ENCODE data around the gene PAGR1.
A peak's percentile ranks its signal among the peaks of the same experiment; 100 is the strongest.
"Not testable (repeated sequence)": the region's sequence is repeated elsewhere in the genome, so short reads cannot be mapped to it uniquely, and the experiment has no call there.

PAGR1 gene

GRCh38 chr16:29815793-29816693, at the start of gene PAGR1:
TSS of gene PAGR1 (plus strand) at chr16:29816152. CDS start at chr16:29816526, 374 bp downstream.
- peak within 1 kb of the TSS; percentile 59 to 98 (median 91) for H3K27ac ChIP-seq

DNA sequence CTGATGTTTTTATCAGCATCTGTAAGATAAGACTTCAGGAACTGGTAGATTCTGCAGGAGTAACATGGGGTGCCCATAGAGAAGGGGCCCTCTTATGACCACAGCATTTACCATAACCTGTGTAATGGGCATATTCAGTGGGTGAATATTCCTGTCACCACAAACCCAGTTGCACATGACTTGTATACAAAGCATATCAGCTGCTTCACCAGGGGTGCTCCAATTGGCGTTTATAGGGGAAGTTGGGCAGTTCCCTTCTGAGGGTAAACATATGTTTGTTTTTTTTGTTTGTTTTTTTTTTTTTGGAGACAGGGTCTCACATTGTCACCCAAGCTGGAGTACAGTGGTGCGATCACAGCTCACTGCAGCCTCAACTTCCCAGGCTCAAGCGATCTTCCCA, 49.4 kb upstream of the PAGR1 start:
- H3K27ac ChIP-seq, result no peak overlapping the region
- H3K4me3 ChIP-seq, result no peak overlapping the region

More at GRCh38 chr16:29815793-29816693, at the start of gene PAGR1:
- H3K4me3 ChIP-seq, result peak within 1 kb of the TSS; percentile 48 to 85 (median 66)

- Histone ChIP-seq H3K27ac (no peak overlapping the region), H3K4me3 (no peak overlapping the region)
Measured at GRCh38 chr16:29767062-29767461, 48.9 kb upstream of the PAGR1 start.

GRCh38 chr16:29769507-29769906, 46.4 kb upstream of the PAGR1 start:
- H3K27ac ChIP-seq, result no peak overlapping the region

DNA sequence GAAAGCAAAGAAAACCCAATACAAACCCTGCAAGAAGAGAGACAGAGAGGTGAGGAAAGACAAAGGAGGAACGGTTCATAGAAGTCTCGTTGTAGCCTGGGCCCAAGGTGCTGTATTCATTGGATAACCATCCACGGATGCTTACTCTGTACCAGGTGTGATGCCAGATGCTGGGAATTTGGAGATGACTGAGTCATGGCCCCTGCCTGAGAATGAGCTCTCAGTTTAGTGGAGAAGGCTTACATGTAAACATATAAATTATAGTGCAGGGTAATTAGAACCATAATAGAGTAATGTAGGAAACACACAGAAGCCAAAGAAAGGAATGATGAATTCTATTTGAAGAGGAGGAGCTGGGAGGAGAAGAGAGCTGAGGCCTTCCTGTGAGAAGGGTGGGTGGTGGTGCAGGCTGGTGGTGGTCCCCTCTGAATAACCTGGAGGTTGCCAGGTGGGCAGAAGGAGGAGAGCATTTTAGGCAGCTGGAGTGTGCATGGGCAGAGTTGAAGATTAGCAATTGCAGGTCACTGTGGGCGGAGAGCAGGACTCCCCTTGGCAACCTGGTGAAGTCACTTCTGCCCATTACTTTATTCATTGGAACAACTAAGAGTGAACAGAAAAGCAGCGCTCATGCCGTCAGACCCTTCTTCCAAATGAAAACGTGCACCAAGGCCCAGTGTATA, 45.6 kb upstream of the PAGR1 start:
- Histone ChIP-seq H3K4me3 (no peak overlapping the region), H3K27ac (no peak overlapping the region)

More at GRCh38 chr16:29769507-29769906, 46.4 kb upstream of the PAGR1 start:
- no peak overlapping the region for H3K4me3 ChIP-seq

DNA sequence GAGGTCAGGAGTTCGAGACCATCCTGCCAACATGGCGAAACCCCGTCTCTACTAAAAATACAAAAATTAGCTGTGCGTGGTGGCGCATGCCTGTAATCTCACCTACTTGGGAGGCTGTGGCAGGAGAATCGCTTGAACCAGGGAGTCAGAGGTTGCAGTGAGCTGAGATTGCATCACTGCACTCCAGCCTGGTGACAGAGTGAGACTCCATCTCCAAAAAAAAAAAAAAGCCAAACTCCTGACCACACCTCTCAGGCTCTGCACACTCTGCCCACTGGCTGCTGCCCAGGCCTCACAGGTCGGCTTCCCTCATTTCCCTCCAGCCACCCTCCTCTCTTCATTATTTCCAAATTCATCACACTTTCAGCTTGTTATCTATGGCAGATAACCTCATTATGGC, 43.6 kb upstream of the PAGR1 start:
- not testable (repeated sequence) for H3K27ac ChIP-seq, H3K4me3 ChIP-seq

GRCh38 chr16:29774730-29775129, 41.2 kb upstream of the PAGR1 start:
- Histone ChIP-seq H3K4me3 (no peak overlapping the region), H3K27ac (no peak overlapping the region)

DNA sequence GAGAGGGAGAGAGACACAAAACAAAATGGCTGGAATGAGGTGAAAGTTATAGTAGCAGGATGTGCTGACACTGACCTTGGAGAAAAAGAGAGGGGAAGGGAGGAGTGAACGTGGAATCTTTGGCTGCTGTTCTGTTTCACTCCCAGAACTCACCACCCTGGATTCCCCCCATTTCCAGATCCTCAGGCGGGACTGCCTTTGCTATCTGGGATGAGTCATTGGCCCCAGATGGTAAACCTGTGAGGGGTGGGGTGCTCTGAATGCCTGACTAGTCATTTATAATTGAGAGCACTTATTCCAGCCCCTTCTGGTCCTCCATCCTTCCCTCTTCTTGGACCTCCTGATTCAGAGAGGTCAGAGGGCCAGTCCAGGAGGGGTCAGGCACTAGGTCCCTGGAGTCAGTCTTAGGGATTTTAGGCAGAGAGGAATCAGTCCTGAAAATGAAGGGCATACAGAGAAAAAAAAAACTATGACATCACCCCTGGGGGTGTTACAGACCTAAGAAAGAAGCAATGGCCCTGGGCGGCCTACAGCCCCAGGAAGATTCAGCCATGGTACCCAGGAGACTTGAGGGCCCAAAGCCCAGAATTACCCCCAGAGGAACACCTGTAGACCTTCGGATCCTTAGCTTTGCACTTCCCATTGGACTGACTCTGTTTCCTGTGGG, 40.1 kb upstream of the PAGR1 start:
- Histone ChIP-seq H3K27ac (no peak overlapping the region), H3K4me3 (no peak overlapping the region)

GRCh38 chr16:29777576-29778350, 38.2 kb upstream of the PAGR1 start, which contains the start of gene ZG16:
TSS of gene ZG16 (plus strand) at chr16:29778256. CDS start at chr16:29779267, 1,011 bp downstream.
- Histone ChIP-seq H3K4me3 (no peak within 1 kb of the TSS), H3K27ac (no peak within 1 kb of the TSS)

DNA sequence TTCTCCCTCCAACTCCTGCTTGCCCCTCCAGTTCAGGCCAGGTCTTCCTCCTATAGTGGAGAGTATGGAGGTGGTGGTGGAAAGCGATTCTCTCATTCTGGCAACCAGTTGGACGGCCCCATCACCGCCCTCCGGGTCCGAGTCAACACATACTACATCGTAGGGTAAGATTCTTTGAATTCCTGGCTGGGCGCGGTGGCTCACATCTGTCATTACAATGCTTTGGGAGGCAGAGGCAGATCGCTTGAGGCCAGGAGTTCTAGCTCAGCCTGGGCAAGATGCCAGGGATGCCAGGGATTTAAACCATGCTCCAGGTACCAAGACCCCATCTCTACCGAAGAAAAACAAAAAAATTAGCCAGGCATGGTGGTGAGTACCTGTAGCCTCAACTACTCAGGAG, 36.5 kb upstream of the PAGR1 start:
- H3K27ac ChIP-seq, result no peak overlapping the region
- no peak overlapping the region for H3K4me3 ChIP-seq

- H3K27ac ChIP-seq, H3K4me3 ChIP-seq: not testable (repeated sequence)
Measured at GRCh38 chr16:29783094-29783953, 32.6 kb upstream of the PAGR1 start.

- no peak overlapping the region for H3K4me3 ChIP-seq
Measured at GRCh38 chr16:29784157-29784556, 31.8 kb upstream of the PAGR1 start.

DNA sequence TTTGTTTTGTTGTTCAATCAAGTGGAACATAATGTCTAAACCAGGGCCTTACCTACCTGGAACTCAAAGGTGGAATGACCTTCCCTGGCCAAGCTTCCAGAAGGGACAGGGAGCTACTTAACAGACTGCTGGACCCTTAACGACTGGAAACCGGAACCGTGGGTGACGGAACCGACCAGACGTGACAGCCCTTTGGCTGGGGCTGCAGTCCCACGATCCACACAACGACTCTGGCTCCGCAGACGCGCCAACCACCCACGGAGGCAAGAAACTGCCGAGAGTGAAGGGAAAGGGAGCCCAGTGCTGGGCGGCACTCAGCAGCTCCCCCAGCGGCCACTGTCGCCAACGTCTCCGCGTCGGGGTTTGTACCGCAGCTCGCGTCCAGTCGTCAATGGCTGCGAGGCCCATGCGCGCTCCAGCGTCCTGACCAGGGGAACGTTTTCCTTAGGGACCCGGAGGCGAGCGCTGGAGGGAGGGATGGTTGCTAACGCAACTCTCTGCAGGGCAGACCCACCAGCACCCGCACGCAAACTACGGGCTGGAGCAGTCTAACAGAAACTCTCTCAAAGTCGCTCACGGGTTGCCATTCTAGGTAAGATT, 31.0 kb upstream of the PAGR1 start:
- Histone ChIP-seq H3K4me3 (peak overlapping the region in 3 of 7 experiments; percentile 6 to 16 (median 7)), H3K27ac (peak overlapping the region in 4 of 21 experiments; percentile 19 to 58 (median 38))

More at GRCh38 chr16:29784157-29784556, 31.8 kb upstream of the PAGR1 start:
- no peak overlapping the region for H3K27ac ChIP-seq

- not testable (repeated sequence) for H3K27ac ChIP-seq, H3K4me3 ChIP-seq
Measured at GRCh38 chr16:29787155-29787554, 28.8 kb upstream of the PAGR1 start.

DNA sequence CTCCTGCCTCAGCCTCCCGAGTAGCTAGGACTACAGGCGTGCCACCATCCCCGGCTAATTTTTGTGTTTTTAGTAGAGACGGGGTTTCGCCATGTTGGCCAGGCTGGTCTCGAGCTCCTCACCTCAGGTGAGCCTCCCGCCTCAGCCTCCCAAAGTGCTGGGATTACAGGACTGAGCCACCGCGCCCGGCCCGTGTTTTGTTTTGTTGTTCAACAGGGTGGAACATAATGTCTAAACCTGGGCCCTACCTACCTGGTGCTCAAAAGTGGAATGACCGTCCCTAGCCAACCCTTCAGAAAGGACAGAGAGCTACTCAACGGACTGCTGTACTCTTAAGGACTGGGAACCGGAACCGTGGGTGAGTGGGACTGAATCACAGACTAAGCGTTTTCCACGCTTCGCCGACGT, 26.2 kb upstream of the PAGR1 start:
- peak overlapping the region; percentile 23 to 99 (median 89) for H3K27ac ChIP-seq
- H3K4me3 ChIP-seq, result peak overlapping the region; percentile 69 to 89 (median 82)

- Histone ChIP-seq H3K4me3 (peak within 1 kb of the TSS; percentile 69 to 89 (median 82)), H3K27ac (peak within 1 kb of the TSS; percentile 23 to 99 (median 90))
Measured at GRCh38 chr16:29790183-29790948, 25.6 kb upstream of the PAGR1 start, which contains the start of gene KIF22. TSS of gene KIF22 (plus strand) at chr16:29790751. CDS start at chr16:29790760, 9 bp downstream.
